GM19468 (cell line): ENCODE measurements around the gene GSN.

ENCODE experiments used
- ATAC-seq: cut with Tn5 transposase; IDR thresholded peaks from one replicate; pipeline ENCODE4 v1.9.1; 2021; ENCODE audit warnings: mild to moderate bottlenecking, moderate library complexity, moderate number of reproducible peaks; ENCODE audit not compliant: unreplicated experiment; ENCODE audit errors: extremely low read depth

Gene GSN

GRCh38 chr9:121333950-121334773 lies 66.2 kb downstream of the GSN start:
- ATAC-seq: no peak

DNA sequence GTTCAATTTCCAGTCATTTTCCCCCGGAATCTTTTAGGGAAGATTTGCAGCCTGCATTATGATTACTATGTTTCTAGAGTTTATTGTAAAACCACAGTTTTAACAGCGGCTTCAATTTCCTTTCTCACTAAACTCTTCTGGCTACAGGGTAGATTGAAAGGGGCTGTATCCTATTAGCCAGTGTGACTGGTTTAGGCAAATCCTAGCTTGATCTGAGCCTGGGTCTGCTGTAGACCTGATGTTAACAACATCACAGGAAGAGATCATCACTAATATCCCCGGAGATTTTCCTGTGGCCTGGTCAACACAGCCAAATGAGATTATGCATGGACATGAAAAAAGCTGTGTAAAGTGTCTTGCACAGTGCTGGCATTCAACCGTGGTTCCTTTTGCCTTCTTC lies 68.7 kb downstream of the GSN start:
- ATAC-seq: no peak

GRCh38 chr9:121339437-121339836 lies 71.5 kb downstream of the GSN start:
- ATAC-seq: no peak

GRCh38 chr9:121340676-121341392 lies 72.9 kb downstream of the GSN start:
- ATAC-seq: no peak

GRCh38 chr9:121344184-121344583 lies 76.2 kb downstream of the GSN start:
- no peak for ATAC-seq

DNA sequence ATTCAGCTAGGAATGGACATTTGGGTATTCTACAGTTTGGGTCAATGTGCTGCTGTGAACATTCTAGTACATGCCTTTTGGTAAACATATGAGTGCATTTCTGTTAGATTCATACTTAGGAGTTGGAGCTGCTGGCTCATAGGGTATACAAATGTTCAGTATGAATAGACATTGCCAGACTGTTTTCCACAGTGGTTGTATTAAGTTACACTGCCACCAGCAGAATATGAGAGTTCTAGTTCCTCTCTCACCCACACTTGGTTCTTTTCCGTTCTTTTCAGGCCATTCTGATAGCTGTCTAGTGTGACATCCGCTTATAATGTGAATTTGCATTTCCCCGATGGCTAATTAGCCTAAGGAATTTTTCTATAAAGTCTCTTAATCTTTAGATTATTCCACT lies 77.1 kb downstream of the GSN start:
- no peak for ATAC-seq

- ATAC-seq: no peak
Observed at GRCh38 chr9:121348221-121348620, 80.3 kb downstream of the GSN start.

- ATAC-seq: no peak
Observed at GRCh38 chr9:121349009-121349408, 81.0 kb downstream of the GSN start.

GRCh38 chr9:121350036-121350435 lies 82.1 kb downstream of the GSN start:
- no peak for ATAC-seq

- ATAC-seq: no peak
Observed at GRCh38 chr9:121350993-121351561, 83.1 kb downstream of the GSN start.

GRCh38 chr9:121353241-121354061 lies 85.5 kb downstream of the GSN start:
- peak; percentile 81 for ATAC-seq

- no peak for ATAC-seq
Observed at GRCh38 chr9:121354141-121354540, 86.2 kb downstream of the GSN start.

DNA sequence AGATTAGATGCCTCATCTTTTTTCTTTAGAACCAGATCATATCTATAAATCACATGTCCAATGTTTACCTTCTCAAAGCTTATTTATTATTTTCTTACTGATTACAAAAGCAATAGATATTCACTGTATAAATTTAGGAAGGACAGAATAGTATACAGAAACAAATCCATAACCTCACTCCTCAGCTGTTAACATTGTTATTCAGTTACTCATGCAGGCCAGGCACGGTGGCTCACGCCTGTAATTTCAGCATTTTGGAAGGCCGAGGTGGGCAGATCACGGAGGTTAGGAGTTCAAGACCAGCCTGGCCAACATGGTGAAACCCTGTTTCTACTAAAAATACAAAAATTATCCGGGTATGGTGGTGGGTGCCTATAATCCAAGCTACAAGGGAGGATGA lies 86.8 kb downstream of the GSN start:
- ATAC-seq: no peak

GRCh38 chr9:121357011-121357410 lies 89.0 kb downstream of the GSN start:
- no peak for ATAC-seq

- ATAC-seq: no peak
Observed at GRCh38 chr9:121358751-121359150, 90.8 kb downstream of the GSN start.

DNA sequence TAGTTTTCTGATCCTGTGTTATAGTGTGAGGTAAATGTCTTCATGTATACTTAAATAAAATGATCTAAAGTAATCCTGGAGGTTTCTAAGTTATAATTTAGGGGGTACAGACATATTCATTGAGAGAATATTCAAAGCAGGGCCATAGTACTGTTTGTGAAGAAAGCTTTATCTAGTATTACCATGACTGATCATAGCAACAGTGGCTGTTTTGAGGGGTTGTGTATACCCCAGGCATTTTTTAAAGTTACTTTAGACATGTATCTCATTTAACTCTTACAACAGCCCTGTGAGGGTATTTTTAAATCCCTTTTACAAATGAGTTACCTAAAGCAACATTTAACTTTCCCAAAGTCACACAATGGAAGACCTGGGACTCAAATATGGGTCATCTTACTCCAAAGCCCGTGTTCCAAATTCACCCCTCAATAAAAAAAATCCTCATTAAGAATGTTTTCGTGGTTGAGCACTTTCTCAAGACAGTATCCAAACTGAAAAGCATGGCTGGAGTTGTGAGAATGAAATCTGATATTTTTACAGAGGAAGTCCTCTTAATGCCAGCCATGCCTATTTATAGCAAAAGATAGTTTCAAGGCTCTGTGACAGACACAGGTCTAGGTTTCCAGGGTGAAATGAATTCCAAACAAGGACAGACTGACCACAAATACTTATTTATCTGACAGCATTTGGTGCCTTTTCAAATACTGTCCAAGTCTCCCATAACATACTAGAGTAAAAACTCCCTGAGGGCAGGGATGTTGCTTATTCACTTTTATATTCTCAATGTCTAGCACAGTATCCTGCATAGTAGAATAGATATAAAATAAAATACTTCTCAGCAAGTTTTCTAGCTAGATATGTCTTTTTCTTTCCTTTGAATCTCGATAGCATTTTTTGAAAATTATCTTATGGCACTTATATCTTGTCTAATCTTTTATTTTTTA lies 91.7 kb downstream of the GSN start:
- ATAC-seq: no peak

DNA sequence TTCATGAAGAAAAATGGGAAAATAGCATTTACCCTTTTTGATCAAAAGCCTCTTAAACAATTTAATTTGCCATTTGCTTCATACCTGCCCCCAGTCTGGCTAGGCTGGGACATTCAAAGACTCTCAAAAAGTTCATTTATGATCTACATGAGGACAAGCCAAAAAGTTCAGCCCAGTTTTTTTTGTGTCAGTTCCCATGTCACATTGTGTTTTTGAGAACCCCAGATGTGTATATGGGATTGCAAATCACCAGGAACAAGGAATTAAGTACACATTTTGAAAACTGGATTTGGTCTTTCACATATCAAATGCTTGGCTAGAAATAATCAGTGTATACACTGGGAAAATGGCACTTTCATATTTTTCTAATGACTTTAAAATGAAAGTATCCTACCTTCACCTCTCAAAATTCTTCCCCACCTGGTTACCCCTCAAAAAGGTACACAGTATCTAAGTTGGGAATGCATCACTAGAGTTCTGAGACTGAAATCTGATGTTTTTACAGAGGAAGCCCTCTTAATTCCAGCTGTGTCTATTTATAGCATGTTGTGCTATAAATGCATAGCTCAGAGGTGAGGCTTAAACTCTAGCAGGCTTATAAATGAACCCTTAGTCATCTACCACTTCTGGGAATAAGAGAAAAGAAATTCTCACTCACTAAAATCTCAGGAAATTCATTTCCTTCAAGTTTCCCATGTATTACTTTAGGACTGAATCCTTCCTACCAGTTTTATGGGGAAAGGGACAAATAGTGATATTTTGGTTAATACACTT lies 92.8 kb downstream of the GSN start:
- ATAC-seq: no peak

DNA sequence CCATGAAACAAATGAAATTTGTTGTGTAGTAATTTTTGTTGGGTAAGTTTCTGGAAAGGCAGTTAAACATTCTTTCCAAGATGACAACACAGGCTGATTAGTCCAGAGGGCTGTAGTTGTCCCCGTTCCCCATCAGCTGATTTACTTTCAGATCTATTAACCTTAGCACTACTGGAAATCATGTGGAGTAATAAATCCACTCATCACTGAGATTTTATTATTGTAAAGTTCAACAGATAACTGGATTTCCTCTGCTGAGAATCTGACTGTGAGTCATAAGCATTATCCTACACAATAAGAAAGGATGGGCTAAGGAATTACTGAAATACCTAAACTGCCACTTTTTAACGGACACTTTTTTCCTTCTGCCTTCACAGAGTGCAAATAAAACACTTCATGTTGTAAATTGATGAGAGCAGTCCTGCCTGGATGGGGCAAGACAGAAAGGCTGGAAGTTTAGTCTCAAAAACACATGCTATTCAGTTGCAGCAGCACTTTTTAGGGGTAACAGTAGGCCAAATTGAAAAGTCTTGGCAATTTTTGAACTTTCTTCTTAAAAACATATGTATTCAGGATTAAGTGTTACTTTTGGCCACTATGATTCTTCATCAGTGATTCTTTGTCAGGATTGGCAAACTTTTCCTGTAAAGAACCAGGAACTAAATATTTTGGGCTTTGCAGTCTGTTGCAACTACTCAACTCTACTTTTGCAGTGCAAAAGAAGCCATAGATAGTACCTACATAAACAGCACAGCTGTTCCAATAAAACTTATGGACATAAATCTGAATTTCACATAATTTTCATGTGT lies 95.1 kb downstream of the GSN start:
- ATAC-seq: no peak
